A549 treated with AZD2906 at 1 μM for 4 hours (cell line): ENCODE data around the gene PCED1A. TPM values are rescaled to one million over a fixed set of nuclear protein-coding genes. Genes with fewer than 3 reads are reported as not detected.

Experiments
- total RNA-seq: library from RNA; stranded (reverse); fragments of 200-300 nt; extraction: Qiagen RNA extraction; gene quantifications from 5 replicates; pipeline ENCODE4 v1.2.3, GENCODE V29; 2022

The PCED1A gene
- total RNA-seq = 18.9 to 29.6 TPM (median 26.6 TPM) in 5 replicates

GRCh38 chr20:2840138-2840966 is at the start of gene PCED1A, which contains the start of gene VPS16:
TSS of gene PCED1A (minus strand) at chr20:2840655. CDS start at chr20:2839912, 743 bp downstream.
TSS of gene VPS16 (plus strand) at chr20:2840745. CDS start at chr20:2840775, 30 bp downstream.

GRCh38 chr20:2873010-2873746 is 32.7 kb upstream of the PCED1A start, which contains the start of gene PTPRA:
TSS of gene PTPRA (plus strand) at chr20:2873481. CDS start at chr20:2964278, 90,797 bp downstream.

GRCh38 chr20:2816030-2816582 is 24.3 kb downstream of the PCED1A start, which contains the start of gene TMEM239:
TSS of gene TMEM239 (plus strand) at chr20:2816364. CDS start at chr20:2816555, 191 bp downstream.

GRCh38 chr20:2814587-2815051 is 25.8 kb downstream of the PCED1A start, which contains the start of gene C20orf141:
TSS of gene C20orf141 (plus strand) at chr20:2814987. CDS start at chr20:2815185, 198 bp downstream.

GRCh38 chr20:2800521-2801285 is 39.8 kb downstream of the PCED1A start, which contains the start of gene CPXM1:
TSS of gene CPXM1 (minus strand) at chr20:2800627. CDS start at chr20:2800572, 55 bp downstream.

Other genes starting within 250 kb of the PCED1A start
- gene NOP56, start 188.0 kb downstream of the PCED1A start, total RNA-seq = 500 to 612 TPM (median 561 TPM) in 5 replicates
- 128 to 135 TPM (median 132 TPM) in 5 replicates for gene IDH3B, start 176.4 kb downstream of the PCED1A start, total RNA-seq
- 2.2 to 3.3 TPM (median 3.2 TPM) in 5 replicates for gene EBF4, start 147.9 kb downstream of the PCED1A start, total RNA-seq
- 0.03 TPM in 1 of 5 replicates, not detected in the others for gene CPXM1, start 40.0 kb downstream of the PCED1A start, total RNA-seq
- gene C20orf141, start 25.7 kb downstream of the PCED1A start, total RNA-seq = 0.23 to 0.49 TPM (median 0.31 TPM) in 4 of 5 replicates, not detected in the other
- gene TMEM239, start 24.3 kb downstream of the PCED1A start, total RNA-seq = 0.06 TPM in 1 of 5 replicates, not detected in the others
- 25.3 to 34.9 TPM (median 29.9 TPM) in 5 replicates for gene VPS16, start 90 bp upstream of the PCED1A start, total RNA-seq
- 33.0 to 40.6 TPM (median 38.4 TPM) in 5 replicates for gene PTPRA, start 32.8 kb upstream of the PCED1A start, total RNA-seq
- gene GNRH2, start 203.0 kb upstream of the PCED1A start, total RNA-seq = 0.18 to 0.22 TPM (median 0.21 TPM) in 4 of 5 replicates, not detected in the other
- gene MRPS26, start 205.4 kb upstream of the PCED1A start, total RNA-seq = 106 to 165 TPM (median 157 TPM) in 5 replicates
- gene OXT, start 231.0 kb upstream of the PCED1A start, total RNA-seq = not detected in 5 replicates
- gene AVP, start 244.1 kb upstream of the PCED1A start, total RNA-seq = not detected in 5 replicates